Measurements from ENCODE around the gene TXNDC2.

TXNDC2 gene

GRCh38 chr18:9876867-9877654 lies 8.7 kb upstream of the TXNDC2 start:
- TF ChIP-seq FOXP2 (optimal IDR thresholded peaks at IDR 0.05; ENCODE audit: borderline replicate concordance, extremely low read depth, extremely low read length, insufficient read depth) (no peak), TAF1 (IDR thresholded peaks at IDR 0.05; ENCODE audit: borderline replicate concordance, insufficient read depth, low read length) (no peak), POLR2AphosphoS5 (IDR thresholded peaks at IDR 0.05; ENCODE audit: low read depth, low read length) (no peak), SIN3A (IDR thresholded peaks at IDR 0.05; ENCODE audit: borderline replicate concordance, insufficient read depth, low read length) (no peak)
- TF ChIP-seq, protein P1, sequence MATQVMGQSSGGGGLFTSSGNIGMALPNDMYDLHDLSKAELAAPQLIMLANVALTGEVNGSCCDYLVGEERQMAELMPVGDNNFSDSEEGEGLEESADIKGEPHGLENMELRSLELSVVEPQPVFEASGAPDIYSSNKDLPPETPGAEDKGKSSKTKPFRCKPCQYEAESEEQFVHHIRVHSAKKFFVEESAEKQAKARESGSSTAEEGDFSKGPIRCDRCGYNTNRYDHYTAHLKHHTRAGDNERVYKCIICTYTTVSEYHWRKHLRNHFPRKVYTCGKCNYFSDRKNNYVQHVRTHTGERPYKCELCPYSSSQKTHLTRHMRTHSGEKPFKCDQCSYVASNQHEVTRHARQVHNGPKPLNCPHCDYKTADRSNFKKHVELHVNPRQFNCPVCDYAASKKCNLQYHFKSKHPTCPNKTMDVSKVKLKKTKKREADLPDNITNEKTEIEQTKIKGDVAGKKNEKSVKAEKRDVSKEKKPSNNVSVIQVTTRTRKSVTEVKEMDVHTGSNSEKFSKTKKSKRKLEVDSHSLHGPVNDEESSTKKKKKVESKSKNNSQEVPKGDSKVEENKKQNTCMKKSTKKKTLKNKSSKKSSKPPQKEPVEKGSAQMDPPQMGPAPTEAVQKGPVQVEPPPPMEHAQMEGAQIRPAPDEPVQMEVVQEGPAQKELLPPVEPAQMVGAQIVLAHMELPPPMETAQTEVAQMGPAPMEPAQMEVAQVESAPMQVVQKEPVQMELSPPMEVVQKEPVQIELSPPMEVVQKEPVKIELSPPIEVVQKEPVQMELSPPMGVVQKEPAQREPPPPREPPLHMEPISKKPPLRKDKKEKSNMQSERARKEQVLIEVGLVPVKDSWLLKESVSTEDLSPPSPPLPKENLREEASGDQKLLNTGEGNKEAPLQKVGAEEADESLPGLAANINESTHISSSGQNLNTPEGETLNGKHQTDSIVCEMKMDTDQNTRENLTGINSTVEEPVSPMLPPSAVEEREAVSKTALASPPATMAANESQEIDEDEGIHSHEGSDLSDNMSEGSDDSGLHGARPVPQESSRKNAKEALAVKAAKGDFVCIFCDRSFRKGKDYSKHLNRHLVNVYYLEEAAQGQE (IDR thresholded peaks at IDR 0.05; ENCODE audit: insufficient read depth in 1 of 2, low read depth in 2 of 2, low read length in 2 of 2): no peak

DNA sequence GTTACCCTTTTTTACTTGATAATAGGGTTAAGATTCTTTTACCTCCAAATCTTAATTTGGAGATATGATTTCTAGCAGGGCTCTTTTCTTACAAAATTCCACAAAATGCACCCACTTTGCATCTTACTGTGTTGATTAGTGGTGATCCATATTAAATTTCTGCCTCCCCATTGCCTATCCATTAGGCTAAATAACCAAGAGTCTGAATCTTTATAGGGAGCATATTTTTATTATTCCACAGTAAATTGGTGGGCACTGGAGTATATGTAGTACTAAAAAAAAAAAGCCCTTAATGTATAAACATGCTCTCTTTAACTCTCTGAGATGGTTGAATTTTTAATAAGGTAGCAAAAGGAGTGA lies 8.1 kb upstream of the TXNDC2 start:
- TF ChIP-seq SIN3A (IDR thresholded peaks at IDR 0.05; ENCODE audit: borderline replicate concordance, insufficient read depth, low read length): no peak

GRCh38 chr18:9878095-9878494 lies 7.7 kb upstream of the TXNDC2 start:
- no peak for TF ChIP-seq SIN3A (IDR thresholded peaks at IDR 0.05; ENCODE audit: borderline replicate concordance, insufficient read depth, low read length)
- TF ChIP-seq POLR2AphosphoS5 (IDR thresholded peaks at IDR 0.05; ENCODE audit: low read depth, low read length): no peak
- TF ChIP-seq FOXP2 (optimal IDR thresholded peaks at IDR 0.05; ENCODE audit: borderline replicate concordance, extremely low read depth, extremely low read length, insufficient read depth): no peak
- no peak for TF ChIP-seq TAF1 (IDR thresholded peaks at IDR 0.05; ENCODE audit: borderline replicate concordance, insufficient read depth, low read length)
- TF ChIP-seq, protein P1 (IDR thresholded peaks at IDR 0.05; ENCODE audit: insufficient read depth in 1 of 2, low read depth in 2 of 2, low read length in 2 of 2): no peak

GRCh38 chr18:9878783-9879242 lies 7.0 kb upstream of the TXNDC2 start:
- TF ChIP-seq POLR2AphosphoS5 (IDR thresholded peaks at IDR 0.05; ENCODE audit: low read depth, low read length) (no peak), FOXP2 (optimal IDR thresholded peaks at IDR 0.05; ENCODE audit: borderline replicate concordance, extremely low read depth, extremely low read length, insufficient read depth) (no peak), TAF1 (IDR thresholded peaks at IDR 0.05; ENCODE audit: borderline replicate concordance, insufficient read depth, low read length) (no peak)
- TF ChIP-seq, protein P1 (IDR thresholded peaks at IDR 0.05; ENCODE audit: insufficient read depth in 1 of 2, low read depth in 2 of 2, low read length in 2 of 2): no peak

DNA sequence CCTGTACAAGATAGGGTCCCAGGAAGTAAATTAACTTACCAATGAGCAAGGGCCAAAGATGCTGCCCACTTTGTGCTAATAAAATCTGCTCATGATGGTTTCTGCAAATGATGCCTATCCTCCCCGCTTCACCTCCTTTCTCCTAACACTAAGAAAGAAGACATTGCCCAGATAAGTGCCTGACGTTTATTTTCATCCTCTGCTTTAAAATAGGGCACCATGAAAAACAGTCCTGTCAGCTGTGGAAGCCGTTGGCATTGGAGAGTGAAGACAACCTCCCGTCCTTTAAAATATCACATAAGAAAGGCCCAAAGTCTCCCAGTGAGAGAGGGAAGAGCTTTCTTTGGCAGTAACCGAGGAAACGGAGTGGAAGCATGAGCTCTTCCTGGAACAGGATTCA lies 1.7 kb upstream of the TXNDC2 start:
- TF ChIP-seq TAF1 (IDR thresholded peaks at IDR 0.05; ENCODE audit: borderline replicate concordance, insufficient read depth, low read length): no peak

DNA sequence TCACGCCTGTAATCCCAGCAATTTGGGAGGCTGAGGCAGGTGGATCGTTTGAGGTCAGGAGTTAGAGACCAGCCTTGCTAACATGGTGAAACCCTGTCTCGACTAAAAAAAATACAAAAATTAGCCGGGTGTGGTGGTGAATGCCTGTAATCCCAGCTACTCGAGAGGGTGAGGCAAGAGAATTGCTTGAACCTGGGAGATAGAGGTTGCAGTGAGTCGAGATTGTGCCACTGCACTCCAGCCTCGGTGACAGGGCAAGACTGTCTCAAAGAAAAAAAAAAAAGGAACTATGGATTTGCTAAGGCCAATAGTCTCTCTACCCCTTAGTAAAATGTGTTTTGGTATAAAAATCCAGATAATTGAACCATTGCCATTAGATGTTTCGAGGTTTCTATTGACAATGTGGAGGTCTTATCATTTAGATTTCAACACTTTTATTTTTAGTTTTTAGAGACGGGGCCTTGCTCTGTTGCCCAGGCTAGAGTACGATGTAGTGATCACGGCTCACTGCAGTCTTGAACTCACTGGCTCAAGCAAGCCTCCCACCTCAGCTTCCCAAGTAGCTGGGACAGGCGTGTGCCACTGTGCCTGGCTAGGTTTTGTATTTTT lies 1.1 kb upstream of the TXNDC2 start:
- TF ChIP-seq FOXP2 (optimal IDR thresholded peaks at IDR 0.05; ENCODE audit: borderline replicate concordance, extremely low read depth, extremely low read length, insufficient read depth): no peak
- TF ChIP-seq, protein P1 (IDR thresholded peaks at IDR 0.05; ENCODE audit: insufficient read depth in 1 of 2, low read depth in 2 of 2, low read length in 2 of 2): no peak
